PC-3 (cell line): Measurements from ENCODE around the gene FYN. TPM values are rescaled to one million over a fixed set of nuclear protein-coding genes. Genes with fewer than 3 reads are reported as not detected.

ENCODE experiments used
- ATAC-seq: fragments of 200-7000 bp; cut with Tn5 transposase; 2 replicates; pipeline ENCODE4 v1.9.1; 2020; ENCODE audit warnings: mild to moderate bottlenecking, moderate library complexity
- BruUV-seq: library from RNA; stranded (reverse); fragments of 400-500 nt; replicated peaks from 2 replicates; lab custom pipeline; 2021; lab: Mats Ljungman, UMichigan
- CTCF ChIA-PET: fragments of 300-600 bp; sonication (Branson Sonifier 250); formaldehyde crosslinking; loops from one replicate; lab custom pipeline; 2022; ENCODE audit warnings: antibody characterized with exemption; lab: Charles Lee
- POLR2A ChIA-PET: fragments of 300-600 bp; sonication (Branson Sonifier 250); formaldehyde crosslinking; loops from one replicate; lab custom pipeline; 2022; ENCODE audit warnings: antibody characterized with exemption; ENCODE audit not compliant: unreplicated experiment; lab: Charles Lee
- DNase-seq: peaks from one replicate; pipeline ENCODE4 v3.0.0-alpha.2; 2015
- H2AFZ ChIP-seq: fragments of 300-600 bp; sonication (generic); 2 replicates; pipeline ENCODE4 v1.6.0; 2016; ENCODE audit warnings: antibody characterized with exemption, low read length
- H3F3A ChIP-seq: fragments of 300-600 bp; sonication (generic); one replicate; pipeline ENCODE4 v1.6.0; 2017; ENCODE audit warnings: antibody characterized with exemption, low read length, control low read depth, mild to moderate bottlenecking; ENCODE audit not compliant: unreplicated experiment
- H3K27ac ChIP-seq: fragments of 300-600 bp; sonication (generic); 2 replicates; pipeline ENCODE4 v1.5.1; 2016; ENCODE audit warnings: mild to moderate bottlenecking, low read length
- H3K27me3 ChIP-seq: fragments of 300-600 bp; sonication (generic); 2 replicates; pipeline ENCODE4 v1.6.1; 2016; ENCODE audit warnings: low read length, mixed read lengths
- H3K36me3 ChIP-seq: fragments of 300-600 bp; sonication (generic); 2 replicates; pipeline ENCODE4 v1.6.1; 2016; ENCODE audit warnings: low read depth, mixed run types, low read length, mixed read lengths
- H3K4me1 ChIP-seq: fragments of 300-600 bp; sonication (generic); 2 replicates; pipeline ENCODE4 v1.5.1; 2016; ENCODE audit warnings: low read length; ENCODE audit not compliant: insufficient read depth
- H3K4me2 ChIP-seq: fragments of 300-600 bp; sonication (generic); 2 replicates; pipeline ENCODE4 v1.6.0; 2016; ENCODE audit warnings: low read length
- H3K4me3 ChIP-seq: fragments of 300-600 bp; sonication (generic); 2 replicates; pipeline ENCODE4 v1.5.1; 2016; ENCODE audit warnings: mild to moderate bottlenecking, low read length, mixed read lengths
- H3K79me2 ChIP-seq: fragments of 300-600 bp; sonication (generic); 2 replicates; pipeline ENCODE4 v1.6.1; 2017; ENCODE audit warnings: low read length, mixed read lengths
- H3K9ac ChIP-seq: fragments of 300-600 bp; sonication (generic); 2 replicates; pipeline ENCODE4 v1.6.0; 2016; ENCODE audit warnings: mild to moderate bottlenecking, low read length
- H3K9me2 ChIP-seq: fragments of 300-600 bp; sonication (generic); replicated peaks from 2 replicates; pipeline ENCODE4 v1.6.1; 2016; ENCODE audit warnings: mixed run types, low read length, mixed read lengths
- H3K9me3 ChIP-seq: fragments of 300-600 bp; sonication (generic); 2 replicates; pipeline ENCODE4 v1.6.1; 2016; ENCODE audit warnings: low read length, mixed read lengths
- H4K20me1 ChIP-seq: fragments of 300-600 bp; sonication (generic); 2 replicates; pipeline ENCODE4 v1.6.1; 2016; ENCODE audit warnings: low read length, mixed read lengths
- EZH2 ChIP-seq: fragments of 300-600 bp; sonication (generic); IDR thresholded peaks from one replicate; pipeline ENCODE4 v1.6.1; 2017; ENCODE audit warnings: antibody characterized with exemption, mild to moderate bottlenecking, low read length; ENCODE audit not compliant: unreplicated experiment
- EZH2phosphoT487 ChIP-seq: fragments of 300-600 bp; sonication (generic); IDR thresholded peaks from 2 replicates; pipeline ENCODE4 v1.6.1; 2018; ENCODE audit warnings: mild to moderate bottlenecking, antibody characterized with exemption, low read length, borderline replicate concordance
- intact Hi-C: fragments of 100-400 bp; cut with micrococcal nuclease; formaldehyde crosslinking; loops from 2 replicates; pipeline ENCODE4 v1.9.0; 2023
- total RNA-seq: library from RNA; depleted of rRNA; stranded (reverse); fragments of >200 nt; gene quantifications from 2 replicates; pipeline ENCODE4 v1.2.3, GENCODE V29; 2014
- TF ChIP-seq, protein P1 (sequence below): fragments of 300-600 bp; sonication (generic); conservative IDR thresholded peaks from 2 replicates; pipeline ENCODE4 v1.5.1; 2017; ENCODE audit warnings: antibody characterized with exemption, low read depth, mild to moderate bottlenecking, low read length

Gene FYN
- total RNA-seq, 1 experiment from 2014 or later: 27.6 TPM

GRCh38 chr6:111829581-111829980 lies 43.7 kb downstream of the FYN start:
- Histone ChIP-seq H2AFZ (no peak overlapping the region), H3K9me3 (no peaks in the 10 kb centered on the region), H3K4me2 (no peak overlapping the region), H3K27me3 (no peaks in the 10 kb centered on the region), H3K4me3 (no peak overlapping the region), H3F3A (no peaks in the 10 kb centered on the region), H3K4me1 (peaks cover under 1% of the 10 kb centered on the region), H4K20me1 (no peaks in the 10 kb centered on the region), H3K79me2 (no peaks in the 10 kb centered on the region), H3K9ac (no peak overlapping the region), H3K36me3 (no peaks in the 10 kb centered on the region), H3K27ac (no peak overlapping the region), H3K9me2 (no peaks in the 10 kb centered on the region)
- ChIA-PET POLR2A (no interaction called here), CTCF (no interaction called here)
- DNase-seq (no peak), ATAC-seq (no peak)
- TF ChIP-seq EZH2 (no peak), EZH2phosphoT487 (no peak)
- TF ChIP-seq, protein P1, sequence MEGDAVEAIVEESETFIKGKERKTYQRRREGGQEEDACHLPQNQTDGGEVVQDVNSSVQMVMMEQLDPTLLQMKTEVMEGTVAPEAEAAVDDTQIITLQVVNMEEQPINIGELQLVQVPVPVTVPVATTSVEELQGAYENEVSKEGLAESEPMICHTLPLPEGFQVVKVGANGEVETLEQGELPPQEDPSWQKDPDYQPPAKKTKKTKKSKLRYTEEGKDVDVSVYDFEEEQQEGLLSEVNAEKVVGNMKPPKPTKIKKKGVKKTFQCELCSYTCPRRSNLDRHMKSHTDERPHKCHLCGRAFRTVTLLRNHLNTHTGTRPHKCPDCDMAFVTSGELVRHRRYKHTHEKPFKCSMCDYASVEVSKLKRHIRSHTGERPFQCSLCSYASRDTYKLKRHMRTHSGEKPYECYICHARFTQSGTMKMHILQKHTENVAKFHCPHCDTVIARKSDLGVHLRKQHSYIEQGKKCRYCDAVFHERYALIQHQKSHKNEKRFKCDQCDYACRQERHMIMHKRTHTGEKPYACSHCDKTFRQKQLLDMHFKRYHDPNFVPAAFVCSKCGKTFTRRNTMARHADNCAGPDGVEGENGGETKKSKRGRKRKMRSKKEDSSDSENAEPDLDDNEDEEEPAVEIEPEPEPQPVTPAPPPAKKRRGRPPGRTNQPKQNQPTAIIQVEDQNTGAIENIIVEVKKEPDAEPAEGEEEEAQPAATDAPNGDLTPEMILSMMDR: no peak
- intact Hi-C loops: no loop called here
- BruUV-seq: no TSS peak

GRCh38 chr6:111828809-111829208 lies 44.4 kb downstream of the FYN start:
- H3K9me3 ChIP-seq: no peaks in the 10 kb centered on the region
- intact Hi-C loops: no loop called here
- H3K9me2 ChIP-seq: no peaks in the 10 kb centered on the region
- ChIA-PET POLR2A (no interaction called here), CTCF (no interaction called here)
- no peak for TF ChIP-seq EZH2phosphoT487
- TF ChIP-seq EZH2: no peak
- TF ChIP-seq, protein P1: no peak
- no peak overlapping the region for H3K4me3 ChIP-seq
- H3K27ac ChIP-seq: no peak overlapping the region
- H3K36me3 ChIP-seq: no peaks in the 10 kb centered on the region
- DNase-seq (no peak), ATAC-seq (no peak)
- no peaks in the 10 kb centered on the region for H3F3A ChIP-seq
- H4K20me1 ChIP-seq: no peaks in the 10 kb centered on the region
- H3K9ac ChIP-seq: no peak overlapping the region
- H2AFZ ChIP-seq: no peak overlapping the region
- BruUV-seq: no TSS peak
- H3K4me1 ChIP-seq: peaks cover 9% of the 10 kb centered on the region
- H3K4me2 ChIP-seq: no peak overlapping the region
- no peaks in the 10 kb centered on the region for H3K27me3 ChIP-seq
- no peaks in the 10 kb centered on the region for H3K79me2 ChIP-seq

DNA sequence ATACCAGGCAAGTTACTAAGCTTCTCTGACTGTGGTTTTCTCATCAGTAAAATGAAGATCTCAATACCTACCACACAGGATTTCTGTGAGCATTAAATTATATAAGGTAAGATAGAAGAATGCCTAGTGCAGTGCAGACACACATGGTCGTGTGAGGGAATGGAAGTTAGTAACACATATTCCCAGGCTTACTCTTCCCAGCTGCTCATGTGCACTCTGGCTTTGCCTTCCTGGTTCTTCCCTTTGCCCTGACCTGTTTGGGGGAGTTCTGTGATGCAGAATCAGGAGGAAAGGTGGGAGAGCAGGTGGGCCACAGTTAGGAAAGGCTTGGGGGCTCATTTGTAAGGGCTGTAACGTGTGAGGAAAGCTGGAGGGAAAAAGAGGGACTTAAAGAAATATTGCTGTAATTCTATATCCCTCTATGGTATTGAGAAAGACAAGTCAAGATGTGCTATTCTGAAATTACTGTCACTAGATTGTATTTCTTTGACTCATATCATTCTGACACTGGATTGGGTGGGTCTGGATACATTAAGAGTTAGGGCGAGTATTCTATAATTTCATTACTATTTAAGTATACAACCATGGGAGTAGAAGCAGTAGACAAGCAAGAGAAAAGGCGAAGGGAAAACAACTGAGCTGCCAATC lies 47.7 kb downstream of the FYN start:
- H3K4me1 ChIP-seq: peaks cover 16% of the 10 kb centered on the region

More for the DNA sequence above, 47.7 kb downstream of the FYN start:
- CTCF ChIA-PET: no interaction called here
- Histone ChIP-seq H2AFZ (no peak overlapping the region), H3K27me3 (no peaks in the 10 kb centered on the region), H3K79me2 (no peaks in the 10 kb centered on the region), H3K36me3 (no peaks in the 10 kb centered on the region), H3K27ac (no peak overlapping the region), H3K9me2 (no peaks in the 10 kb centered on the region), H3K9me3 (no peaks in the 10 kb centered on the region), H3K4me3 (no peak overlapping the region), H3K4me2 (no peak overlapping the region), H4K20me1 (no peaks in the 10 kb centered on the region), H3K9ac (no peak overlapping the region), H3F3A (no peaks in the 10 kb centered on the region)
- TF ChIP-seq EZH2 (no peak), EZH2phosphoT487 (no peak)
- TF ChIP-seq, protein P1: no peak
- no peak for DNase-seq
- POLR2A ChIA-PET: no interaction called here
- no TSS peak for BruUV-seq
- ATAC-seq: no peak
- intact Hi-C loops: no loop called here
